HG03520 (cell line): ENCODE results near the gene CD28.
"Not testable (repeated sequence)": the region's sequence is repeated elsewhere in the genome, so short reads cannot be mapped to it uniquely, and the experiment has no call there.

Source experiments
- ATAC-seq: cut with Tn5 transposase; IDR thresholded peaks from one replicate; pipeline ENCODE4 v1.9.1; 2021; ENCODE audit warnings: mild to moderate bottlenecking, moderate library complexity; ENCODE audit not compliant: unreplicated experiment

CD28 gene

DNA sequence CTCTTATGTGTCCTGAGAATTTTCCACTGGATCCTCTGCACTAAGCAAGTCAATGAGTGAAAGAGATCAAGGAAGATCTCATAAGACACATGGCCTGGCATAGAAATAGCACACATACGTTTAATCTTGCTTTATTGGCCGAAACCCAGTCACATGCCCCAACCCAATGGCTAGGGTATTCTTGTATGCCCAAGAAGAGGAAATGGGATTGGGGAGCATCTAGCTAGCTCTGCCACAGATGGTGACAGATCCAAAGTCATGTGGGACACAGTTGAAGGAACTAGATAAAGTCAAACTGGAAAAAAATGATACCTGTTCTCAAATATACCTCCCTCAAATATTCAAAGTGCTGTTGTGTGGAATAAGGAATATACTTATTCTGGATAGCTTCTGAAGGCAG lies 74.7 kb downstream of the CD28 start:
- no peak for ATAC-seq

DNA sequence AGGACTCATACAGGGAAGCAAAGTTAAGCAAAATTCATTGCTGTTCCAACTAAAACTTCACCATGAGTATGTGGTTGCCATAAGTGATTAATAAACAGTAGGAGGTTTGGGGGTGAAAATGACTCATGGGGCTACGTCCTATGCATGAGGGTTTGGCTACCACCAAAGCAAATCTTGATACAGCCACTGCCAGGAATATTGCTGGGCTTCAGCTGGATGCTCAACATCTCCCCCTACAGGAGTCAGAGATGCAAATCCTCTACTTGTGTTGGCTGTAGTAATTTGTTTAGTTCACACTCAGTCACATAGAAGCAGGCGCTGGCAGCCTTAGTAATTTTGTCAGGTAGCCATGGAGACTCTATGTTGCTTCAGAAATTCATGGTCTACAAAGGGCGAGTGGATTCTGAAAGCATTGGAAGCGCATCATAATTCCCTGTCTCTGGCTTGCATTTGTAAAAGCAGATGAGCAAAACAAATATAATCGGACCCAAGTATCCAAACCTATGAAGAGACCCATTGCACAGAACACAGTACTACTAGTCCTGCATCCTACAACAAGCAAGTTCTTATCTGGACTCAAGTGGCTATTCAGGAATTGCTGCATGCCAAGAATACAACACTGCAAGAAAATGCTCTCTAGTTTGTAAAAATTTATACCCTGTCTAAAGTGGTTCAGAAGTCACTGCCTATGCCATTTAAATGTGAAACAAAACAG lies 76.0 kb downstream of the CD28 start:
- ATAC-seq: peak; percentile 67

DNA sequence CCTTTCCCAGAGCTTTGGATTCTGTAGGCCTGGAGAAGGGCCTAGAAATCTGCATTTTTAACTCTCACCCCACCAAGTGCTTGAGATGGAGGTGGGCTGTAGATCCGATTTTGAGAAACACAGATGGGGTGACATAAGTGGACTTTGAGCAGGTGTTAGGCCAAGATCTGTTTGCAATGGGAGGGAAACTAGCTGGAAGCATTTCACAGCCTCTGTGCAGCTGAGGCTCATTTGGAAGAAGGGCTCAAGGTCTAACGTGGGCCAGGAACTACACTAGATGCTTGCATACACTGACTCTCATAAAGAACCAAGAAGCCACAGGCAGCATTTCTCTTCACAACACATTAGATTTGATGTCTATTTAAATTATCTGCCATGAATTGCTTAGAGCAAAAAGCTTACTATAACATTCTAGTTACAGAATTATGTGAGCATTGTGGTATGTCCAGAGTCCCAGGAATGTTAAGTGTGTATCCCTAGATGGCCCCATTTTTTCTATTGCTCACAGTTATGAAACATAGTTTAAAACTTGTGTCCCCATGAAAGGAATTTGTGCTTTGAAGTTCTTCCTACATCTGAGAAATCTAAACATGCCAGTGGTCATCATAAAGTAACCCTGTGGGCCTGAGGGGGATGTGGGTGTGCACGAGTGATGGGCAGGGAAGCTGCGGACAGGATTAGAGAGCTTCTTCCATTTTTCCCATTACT lies 77.2 kb downstream of the CD28 start:
- no peak for ATAC-seq

DNA sequence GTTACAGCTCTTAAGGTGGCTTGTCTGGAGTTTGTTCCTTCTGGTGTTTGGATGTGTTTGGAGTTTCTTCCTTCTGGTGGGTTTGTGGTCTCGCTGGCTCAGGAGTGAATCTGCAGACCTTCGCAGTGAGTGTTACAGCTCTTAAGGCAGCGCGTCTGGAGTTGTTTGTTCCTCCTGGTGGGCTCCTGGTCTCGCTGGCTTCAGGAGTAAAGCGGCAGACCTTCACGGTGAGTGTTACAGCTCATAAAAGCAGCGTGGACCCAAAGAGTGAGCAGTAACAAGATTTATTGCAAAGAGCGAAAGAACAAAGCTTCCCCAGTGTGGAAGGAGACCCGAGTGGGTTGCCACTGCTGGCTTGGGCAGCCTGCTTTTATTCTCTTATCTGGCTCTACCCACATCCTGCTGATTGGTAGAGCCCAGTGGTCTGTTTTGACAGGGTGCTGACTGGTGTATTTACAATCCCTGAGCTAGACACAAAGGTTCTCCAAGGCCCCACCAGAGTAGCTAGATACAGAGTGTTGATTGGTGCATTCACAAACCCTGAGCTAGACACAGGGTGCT lies 78.4 kb downstream of the CD28 start:
- not testable (repeated sequence) for ATAC-seq

DNA sequence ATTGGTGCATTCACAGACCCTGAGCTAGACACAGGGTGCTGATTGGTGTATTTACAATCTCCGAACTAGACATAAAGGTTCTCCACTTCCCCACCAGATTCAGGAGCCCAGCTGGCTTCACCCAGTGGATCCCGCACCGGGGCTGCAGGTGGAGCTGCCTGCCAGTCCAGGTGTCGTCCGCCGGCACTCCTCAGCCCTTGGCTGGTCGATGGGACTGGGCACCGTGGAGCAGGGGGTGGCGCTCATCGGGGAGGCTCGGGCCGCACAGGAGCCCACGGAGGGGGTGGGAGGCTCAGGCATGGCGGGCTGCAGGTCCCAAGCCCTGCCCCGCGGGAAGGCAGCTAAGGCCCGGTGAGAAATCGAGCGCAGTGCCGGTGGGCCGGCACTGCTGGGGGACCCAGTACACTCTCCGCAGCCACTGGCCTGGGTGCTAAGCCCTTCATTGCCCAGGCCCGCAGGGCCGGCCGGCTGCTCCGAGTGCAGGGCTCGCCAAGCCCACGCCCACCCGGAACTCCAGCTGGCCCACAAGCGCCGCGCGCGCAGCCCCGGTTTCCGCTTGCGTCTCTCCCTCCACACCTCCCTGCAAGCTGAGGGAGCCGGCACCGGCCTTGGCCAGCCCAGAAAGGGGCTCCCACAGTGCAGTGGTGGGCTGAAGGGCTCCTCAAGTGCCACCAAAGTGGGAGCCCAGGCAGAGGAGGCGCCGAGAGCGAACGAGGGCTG lies 79.1 kb downstream of the CD28 start:
- ATAC-seq: not testable (repeated sequence)

DNA sequence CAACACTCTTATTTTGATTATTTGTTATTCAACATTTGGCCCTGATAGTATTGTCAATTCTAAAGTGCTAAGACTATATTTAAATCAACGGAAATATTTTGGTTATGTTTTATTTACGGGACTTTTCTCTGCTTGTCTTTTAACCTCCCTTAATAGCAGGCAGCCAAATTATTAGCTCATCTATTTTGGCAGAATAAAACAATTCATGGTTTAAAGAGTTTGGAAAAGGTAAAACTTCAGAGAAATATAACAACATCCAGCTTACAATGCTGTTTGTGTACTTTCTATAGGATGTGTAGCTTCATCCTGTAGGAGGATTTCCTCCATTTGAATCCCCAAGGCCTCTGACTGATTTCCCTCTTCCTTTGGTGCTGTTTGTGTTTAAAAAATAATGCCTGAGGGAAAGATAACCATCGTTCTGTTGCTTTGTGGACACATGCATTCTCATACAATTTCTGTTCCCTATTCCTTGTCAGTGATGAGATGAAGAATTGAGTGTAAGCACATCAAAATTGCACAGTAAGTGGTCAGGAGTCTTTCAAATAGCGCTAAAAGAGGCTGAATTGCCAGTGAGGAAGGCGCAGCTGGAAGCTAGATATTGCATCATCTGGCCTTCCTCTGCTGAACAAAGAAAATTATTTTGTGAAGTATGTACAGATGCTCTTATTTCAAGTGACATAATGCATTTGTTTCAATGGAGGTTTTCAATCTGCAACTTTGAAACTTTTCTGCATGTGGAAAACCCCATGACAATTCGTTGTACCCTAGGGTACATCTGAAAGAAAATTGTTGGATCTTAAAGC lies 80.3 kb downstream of the CD28 start:
- no peak for ATAC-seq

DNA sequence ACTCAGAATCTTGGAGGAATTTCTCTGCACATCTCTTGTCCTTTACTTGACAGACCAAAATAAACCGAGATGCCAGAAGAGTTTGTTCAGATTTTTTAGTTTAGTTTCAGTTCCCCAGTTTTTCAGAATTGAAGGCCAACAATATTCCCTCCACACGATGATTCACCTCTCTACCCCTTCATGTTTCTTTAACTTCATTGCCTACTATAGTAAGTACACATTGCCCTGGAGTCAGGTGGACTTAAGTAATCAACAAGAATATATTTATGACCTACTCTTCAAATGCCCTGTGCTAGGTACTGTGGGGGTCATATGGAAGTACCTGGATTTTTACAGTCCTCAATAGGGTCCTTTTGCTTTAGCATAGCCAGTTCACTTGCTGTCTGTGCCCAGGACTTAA lies 81.5 kb downstream of the CD28 start:
- ATAC-seq: no peak
